GM18499 (cell line): Measurements from ENCODE around the gene KIF4B.

Source experiments
- ATAC-seq: cut with Tn5 transposase; IDR thresholded peaks from one replicate; pipeline ENCODE4 v1.9.1; 2021; ENCODE audit warnings: moderate number of reproducible peaks; ENCODE audit not compliant: insufficient read depth, unreplicated experiment

Gene KIF4B

DNA sequence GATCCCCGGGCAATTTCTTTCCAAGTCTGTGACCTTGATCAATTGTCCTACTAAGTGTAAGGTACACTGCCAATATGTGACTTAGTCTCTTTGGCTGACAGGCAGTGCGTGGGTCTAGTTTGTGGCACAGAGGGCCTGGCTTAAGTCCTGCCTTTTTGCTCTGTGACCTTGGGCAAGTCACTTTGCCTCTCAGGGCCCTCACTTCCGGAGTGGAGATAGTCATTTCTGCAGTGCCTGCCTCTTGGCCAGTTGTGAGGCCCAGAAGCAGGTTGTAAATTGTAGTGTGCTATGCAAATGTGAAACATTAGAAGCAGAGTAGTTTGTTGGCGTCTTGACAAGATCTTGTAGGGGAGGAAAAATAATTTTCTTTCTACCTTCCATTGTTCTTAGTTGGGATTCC lies 39.0 kb downstream of the KIF4B start:
- ATAC-seq: no peak

DNA sequence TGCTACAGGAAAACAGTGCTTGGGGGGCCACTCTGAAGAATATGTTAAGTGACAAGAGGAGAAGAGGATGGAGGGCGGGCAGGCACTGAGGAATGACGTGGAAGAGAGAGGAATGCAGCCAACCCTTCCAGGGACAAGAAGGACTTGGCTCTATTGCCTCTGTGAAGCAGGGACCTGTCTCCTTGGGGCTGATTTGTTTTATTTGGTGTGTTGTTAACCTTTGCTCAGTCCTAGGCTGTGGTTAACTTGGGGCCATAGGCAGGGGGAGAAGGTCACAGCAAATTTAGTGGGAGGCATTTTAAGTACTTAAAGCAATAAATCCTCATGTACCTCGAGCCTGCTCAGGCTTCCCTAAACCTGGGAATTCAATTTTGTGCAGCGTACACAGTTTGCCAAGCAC lies 39.9 kb downstream of the KIF4B start:
- ATAC-seq: no peak

DNA sequence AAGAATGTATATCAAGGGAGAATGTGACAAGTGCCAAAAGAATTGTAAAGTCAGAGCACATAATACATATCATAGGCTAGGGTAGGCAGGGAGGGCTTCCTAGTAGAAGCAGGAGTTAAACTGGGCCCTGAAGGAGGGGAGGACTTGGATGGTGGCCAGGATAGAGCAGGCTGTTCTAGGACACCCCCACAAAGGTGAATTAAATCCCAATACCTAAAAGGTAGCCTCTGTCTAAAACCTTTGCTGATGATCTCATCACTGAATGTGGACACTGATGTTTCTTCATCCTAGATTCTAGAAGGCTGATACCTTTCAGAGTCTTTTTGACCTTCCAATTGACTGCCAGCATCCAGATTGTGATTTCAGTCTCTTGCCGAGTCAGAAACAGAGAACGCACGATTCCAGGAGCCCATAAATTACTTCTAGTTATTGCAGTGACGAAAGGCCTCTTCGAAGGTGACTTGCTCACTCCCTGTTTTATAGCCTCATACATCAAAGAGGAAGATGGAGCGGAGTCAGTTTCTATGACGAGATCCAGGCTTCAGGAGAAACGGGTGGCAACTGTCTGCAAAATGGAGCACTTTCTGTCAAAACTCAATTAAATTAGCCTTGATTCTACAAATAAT lies 43.2 kb downstream of the KIF4B start:
- no peak for ATAC-seq

DNA sequence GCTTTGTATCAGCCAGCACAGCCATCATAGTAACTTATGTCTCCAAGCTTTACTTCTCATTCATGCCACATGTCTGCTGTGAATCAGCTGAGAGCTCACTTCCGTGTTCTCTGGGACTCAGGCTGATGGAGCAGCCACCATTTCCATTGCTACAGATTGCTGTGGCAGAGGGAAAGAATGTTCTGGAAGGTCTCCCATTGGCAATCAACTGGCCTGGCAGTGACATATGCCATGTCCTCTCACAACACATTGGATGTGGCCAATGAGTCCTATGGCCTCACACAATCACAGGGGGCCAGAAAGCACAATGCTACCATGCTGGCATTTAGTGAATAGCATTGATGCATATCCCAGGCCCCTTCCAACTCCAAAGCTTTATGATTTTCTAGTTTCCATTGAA lies 44.1 kb downstream of the KIF4B start:
- ATAC-seq: no peak

DNA sequence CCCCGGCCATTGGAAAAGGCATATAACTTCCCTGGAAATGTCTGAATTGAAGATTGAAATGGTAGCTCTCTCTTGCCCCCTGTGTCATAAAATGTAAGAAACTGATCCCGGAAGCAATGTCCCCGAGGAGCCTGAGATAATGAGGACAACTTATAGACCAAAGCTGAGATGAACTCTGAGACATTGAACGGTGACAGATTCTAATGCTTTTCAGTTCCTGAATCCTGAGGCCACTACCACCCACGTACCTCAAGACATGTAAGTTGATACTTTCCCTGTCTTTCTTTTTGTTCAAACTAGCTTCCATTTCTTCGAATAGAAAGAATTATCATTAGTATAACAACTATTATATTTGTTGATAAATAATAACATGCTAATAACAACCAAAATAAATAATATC lies 51.0 kb downstream of the KIF4B start:
- no peak for ATAC-seq

DNA sequence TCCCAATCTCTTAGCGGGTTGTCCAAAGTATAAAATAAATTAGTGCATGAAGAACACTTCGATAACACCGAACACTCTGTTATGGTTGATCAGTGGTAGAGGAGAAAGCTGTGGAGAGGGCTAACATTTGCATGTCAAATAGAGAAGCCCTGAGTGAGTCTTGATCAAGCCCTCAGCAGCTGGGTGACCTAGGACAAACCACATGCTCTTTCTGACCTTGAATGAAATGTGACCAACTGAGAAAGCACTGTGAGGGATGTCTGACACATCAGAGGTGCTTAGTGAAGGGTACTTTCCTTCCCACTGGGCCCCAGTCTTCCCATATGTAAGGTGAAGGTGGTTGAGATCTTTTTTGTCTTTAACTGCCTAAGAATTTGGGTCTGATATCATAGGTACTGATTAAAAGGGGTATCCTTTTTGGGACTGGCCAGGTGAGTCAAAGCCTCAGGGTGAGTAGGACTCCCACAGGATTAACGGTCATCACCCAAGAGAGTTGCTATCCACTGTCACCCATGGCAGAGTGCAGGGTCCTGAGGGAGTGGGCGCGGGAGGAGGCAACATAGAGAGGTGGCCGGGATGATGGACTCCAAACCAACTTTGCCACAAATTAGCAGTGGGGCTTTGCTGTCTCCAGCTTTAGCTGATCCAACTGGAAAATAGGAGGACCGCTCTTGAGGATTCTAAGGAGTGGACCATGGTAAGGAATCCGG lies 53.5 kb downstream of the KIF4B start:
- no peak for ATAC-seq
